ENCODE data around the gene IGLON5.

IGLON5 gene

GRCh38 chr19:51295382-51296126 is 15.9 kb upstream of the IGLON5 start:
- no peaks in the 10 kb centered on the region for H3K4me1 Mint-ChIP-seq
- CTCF ChIA-PET, result no interaction called here
- H3K9me3 Mint-ChIP-seq, result no peaks in the 10 kb centered on the region
- H3K36me3 Mint-ChIP-seq, result no peaks in the 10 kb centered on the region
- no peak for DNase-seq
- H3K27ac Mint-ChIP-seq, result no peak overlapping the region
- peaks cover 31% of the 10 kb centered on the region for H3K27me3 Mint-ChIP-seq
- no peak overlapping the region for H3K4me3 Mint-ChIP-seq

- H3K36me3 Mint-ChIP-seq, result no peaks in the 10 kb centered on the region
- H3K27me3 Mint-ChIP-seq, result peaks cover 32% of the 10 kb centered on the region
Observed at GRCh38 chr19:51296336-51297093, 14.9 kb upstream of the IGLON5 start.

GRCh38 chr19:51297406-51297805 is 14.0 kb upstream of the IGLON5 start:
- Mint-ChIP-seq H3K27ac (no peak overlapping the region), H3K36me3 (no peaks in the 10 kb centered on the region), H3K27me3 (peaks cover 33% of the 10 kb centered on the region), H3K9me3 (no peaks in the 10 kb centered on the region), H3K4me1 (no peaks in the 10 kb centered on the region), H3K4me3 (no peak overlapping the region)
- CTCF ChIA-PET, result interaction anchor here (0.6 kb wide), 1 partner anchor 40 kb away, joined by 3 read pairs; no protein-coding TSS in a partner anchor
- DNase-seq, result no peak

More at GRCh38 chr19:51296336-51297093, 14.9 kb upstream of the IGLON5 start:
- no peak overlapping the region for H3K4me3 Mint-ChIP-seq
- CTCF ChIA-PET, result interaction anchor here (0.6 kb wide), 1 partner anchor 39 kb away, joined by 3 read pairs; no protein-coding TSS in a partner anchor
- no peak overlapping the region for H3K27ac Mint-ChIP-seq
- DNase-seq, result no peak
- no peaks in the 10 kb centered on the region for H3K9me3 Mint-ChIP-seq
- no peaks in the 10 kb centered on the region for H3K4me1 Mint-ChIP-seq

- Mint-ChIP-seq H3K36me3 (no peaks in the 10 kb centered on the region), H3K4me1 (no peaks in the 10 kb centered on the region), H3K27me3 (peaks cover 16% of the 10 kb centered on the region), H3K9me3 (peaks cover 2% of the 10 kb centered on the region), H3K4me3 (no peak overlapping the region), H3K27ac (no peak overlapping the region)
- DNase-seq, result no peak
- CTCF ChIA-PET, result interaction anchor here (1.1 to 1.5 kb wide), 2 partner anchors 14 to 97 kb away, joined by 3 read pairs; no protein-coding TSS in a partner anchor
Observed at GRCh38 chr19:51301266-51301665, 10.2 kb upstream of the IGLON5 start.

- Mint-ChIP-seq H3K9me3 (peaks cover 17% of the 10 kb centered on the region), H3K4me3 (no peak overlapping the region), H3K36me3 (no peaks in the 10 kb centered on the region), H3K27ac (no peak overlapping the region), H3K27me3 (peaks cover 23% of the 10 kb centered on the region), H3K4me1 (no peaks in the 10 kb centered on the region)
- DNase-seq, result no peak
- CTCF ChIA-PET, result interaction anchor here (0.6 kb wide), 1 partner anchor 173 kb away, joined by 3 read pairs; the partner anchor contains the start of gene CEACAM18
Observed at GRCh38 chr19:51305479-51305878, 6.0 kb upstream of the IGLON5 start.

- Mint-ChIP-seq H3K27me3 (peaks cover 29% of the 10 kb centered on the region), H3K27ac (no peak overlapping the region), H3K4me1 (peaks cover 5% of the 10 kb centered on the region), H3K9me3 (no peaks in the 10 kb centered on the region), H3K4me3 (no peak overlapping the region), H3K36me3 (no peaks in the 10 kb centered on the region)
- CTCF ChIA-PET, result no interaction called here
- DNase-seq, result no peak
Observed at GRCh38 chr19:51316688-51317087, 5.2 kb downstream of the IGLON5 start.

GRCh38 chr19:51317376-51317775 is 5.9 kb downstream of the IGLON5 start:
- Mint-ChIP-seq H3K36me3 (no peaks in the 10 kb centered on the region), H3K27ac (no peak overlapping the region), H3K9me3 (no peaks in the 10 kb centered on the region), H3K4me1 (peaks cover 5% of the 10 kb centered on the region), H3K4me3 (no peak overlapping the region), H3K27me3 (peaks cover 26% of the 10 kb centered on the region)
- CTCF ChIA-PET, result no interaction called here
- no peak for DNase-seq

GRCh38 chr19:51317968-51318367 is 6.5 kb downstream of the IGLON5 start:
- Mint-ChIP-seq H3K27ac (no peak overlapping the region), H3K4me1 (peaks cover 5% of the 10 kb centered on the region), H3K9me3 (no peaks in the 10 kb centered on the region), H3K4me3 (no peak overlapping the region), H3K27me3 (peaks cover 26% of the 10 kb centered on the region), H3K36me3 (no peaks in the 10 kb centered on the region)
- CTCF ChIA-PET, result no interaction called here
- no peak for DNase-seq

GRCh38 chr19:51318687-51319648 is 7.5 kb downstream of the IGLON5 start:
- no peak for DNase-seq
- Mint-ChIP-seq H3K27me3 (peaks cover 26% of the 10 kb centered on the region), H3K36me3 (no peaks in the 10 kb centered on the region), H3K27ac (no peak overlapping the region), H3K4me1 (peaks cover 3% of the 10 kb centered on the region), H3K4me3 (no peak overlapping the region), H3K9me3 (no peaks in the 10 kb centered on the region)
- CTCF ChIA-PET, result no interaction called here

- no peaks in the 10 kb centered on the region for H3K9me3 Mint-ChIP-seq
Observed at GRCh38 chr19:51319649-51320279, 8.3 kb downstream of the IGLON5 start.

GRCh38 chr19:51320280-51320657 is 8.8 kb downstream of the IGLON5 start:
- H3K27me3 Mint-ChIP-seq, result peaks cover 28% of the 10 kb centered on the region
- H3K27ac Mint-ChIP-seq, result no peak overlapping the region
- H3K36me3 Mint-ChIP-seq, result no peaks in the 10 kb centered on the region
- H3K4me1 Mint-ChIP-seq, result peaks cover 2% of the 10 kb centered on the region
- CTCF ChIA-PET, result no interaction called here
- no peak overlapping the region for H3K4me3 Mint-ChIP-seq
- no peaks in the 10 kb centered on the region for H3K9me3 Mint-ChIP-seq
- DNase-seq, result no peak

More at GRCh38 chr19:51319649-51320279, 8.3 kb downstream of the IGLON5 start:
- peaks cover 24% of the 10 kb centered on the region for H3K27me3 Mint-ChIP-seq
- DNase-seq, result no peak
- H3K36me3 Mint-ChIP-seq, result no peaks in the 10 kb centered on the region
- peaks cover 3% of the 10 kb centered on the region for H3K4me1 Mint-ChIP-seq
- no peak overlapping the region for H3K4me3 Mint-ChIP-seq
- H3K27ac Mint-ChIP-seq, result no peak overlapping the region
- CTCF ChIA-PET, result no interaction called here

GRCh38 chr19:51321799-51322198 is 10.4 kb downstream of the IGLON5 start:
- no peak for DNase-seq
- CTCF ChIA-PET, result no interaction called here
- H3K4me1 Mint-ChIP-seq, result no peaks in the 10 kb centered on the region
- H3K9me3 Mint-ChIP-seq, result no peaks in the 10 kb centered on the region
- H3K27ac Mint-ChIP-seq, result no peak overlapping the region
- peaks cover 43% of the 10 kb centered on the region for H3K27me3 Mint-ChIP-seq
- no peak overlapping the region for H3K4me3 Mint-ChIP-seq
- H3K36me3 Mint-ChIP-seq, result no peaks in the 10 kb centered on the region

- DNase-seq, result no peak
- no peaks in the 10 kb centered on the region for H3K36me3 Mint-ChIP-seq
- H3K27me3 Mint-ChIP-seq, result peaks cover 61% of the 10 kb centered on the region
- no peak overlapping the region for H3K4me3 Mint-ChIP-seq
- peaks cover 5% of the 10 kb centered on the region for H3K4me1 Mint-ChIP-seq
- CTCF ChIA-PET, result no interaction called here
- H3K27ac Mint-ChIP-seq, result no peak overlapping the region
- no peaks in the 10 kb centered on the region for H3K9me3 Mint-ChIP-seq
Observed at GRCh38 chr19:51323481-51324166, 12.2 kb downstream of the IGLON5 start.
